ENCODE results near the gene ERMAP. TPM values are rescaled to one million over a fixed set of nuclear protein-coding genes. Genes with fewer than 3 reads are reported as not detected.

Gene ERMAP
- polyA plus RNA-seq, 1 donor, result 21.8 TPM

DNA sequence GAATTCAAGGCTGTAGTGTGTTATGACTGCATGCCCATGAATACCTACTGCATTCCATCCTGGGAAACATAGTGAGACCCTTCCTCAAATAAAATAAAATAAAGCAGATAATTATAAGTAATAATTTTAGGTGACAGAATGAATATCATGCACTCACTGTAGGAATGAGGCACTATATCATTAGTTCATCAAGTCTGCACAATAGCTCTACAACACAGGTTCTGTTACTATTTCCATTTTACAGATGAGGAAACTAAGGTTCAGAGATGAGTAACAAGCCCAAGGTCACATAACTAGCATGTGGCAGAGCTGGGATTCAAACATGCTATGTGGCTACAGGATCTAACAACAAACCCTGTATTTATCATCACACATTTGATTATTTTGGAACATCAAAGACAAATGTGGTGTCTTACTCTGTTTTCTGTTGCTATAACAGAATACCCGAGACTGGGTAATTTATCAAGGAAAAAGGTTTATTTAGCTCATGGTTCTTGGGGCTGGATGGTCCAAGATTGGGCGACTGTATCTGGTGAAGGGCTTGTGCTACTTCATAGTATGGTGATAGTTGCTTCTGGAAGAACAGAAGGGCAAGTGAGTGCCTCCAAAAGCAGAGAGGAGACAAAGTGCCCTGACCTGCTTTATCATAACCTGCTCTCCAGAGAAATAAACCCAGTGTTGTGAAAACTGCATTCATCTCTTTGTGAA is 24.7 kb downstream of the ERMAP start:
- H3K4me1 ChIP-seq (ENCODE audit: control insufficient read depth, insufficient read depth, low read length), result no peaks in the 10 kb centered on the region
- no peak overlapping the region for H3K4me3 ChIP-seq (ENCODE audit: low read length)
- H3K27ac ChIP-seq (ENCODE audit: low read length), result no peak overlapping the region

GRCh38 chr1:42844592-42845140 is 27.7 kb downstream of the ERMAP start:
- H3K36me3 ChIP-seq (ENCODE audit: control insufficient read depth, insufficient read depth, low read length), result peaks cover 18% of the 10 kb centered on the region
- no peaks in the 10 kb centered on the region for H3K27me3 ChIP-seq (ENCODE audit: control insufficient read depth, insufficient read depth, low read length)
- 100% methylated on average over 1 of the region's 4 CpGs for WGBS (ENCODE audit: insufficient coverage, low lambda C conversion rate)
- H3K4me3 ChIP-seq (ENCODE audit: low read length), result no peak overlapping the region
- H3K27ac ChIP-seq (ENCODE audit: low read length), result no peak overlapping the region
- no peaks in the 10 kb centered on the region for H3K9me3 ChIP-seq (ENCODE audit: control insufficient read depth, low read depth, low read length)
- DNase-seq, result no peak
- peaks cover 4% of the 10 kb centered on the region for H3K4me1 ChIP-seq (ENCODE audit: control insufficient read depth, insufficient read depth, low read length)

More for the DNA sequence above, 24.7 kb downstream of the ERMAP start:
- Histone ChIP-seq H3K27me3 (ENCODE audit: control insufficient read depth, insufficient read depth, low read length) (no peaks in the 10 kb centered on the region), H3K9me3 (ENCODE audit: control insufficient read depth, low read depth, low read length) (no peaks in the 10 kb centered on the region), H3K36me3 (ENCODE audit: control insufficient read depth, insufficient read depth, low read length) (peaks cover 18% of the 10 kb centered on the region)
- WGBS (ENCODE audit: insufficient coverage, low lambda C conversion rate), result 100% methylated on average over 1 of the region's 2 CpGs
- DNase-seq, result no peak

- DNase-seq, result no peak
- H3K9me3 ChIP-seq (ENCODE audit: control insufficient read depth, low read depth, low read length), result no peaks in the 10 kb centered on the region
- no peaks in the 10 kb centered on the region for H3K27me3 ChIP-seq (ENCODE audit: control insufficient read depth, insufficient read depth, low read length)
- 60% methylated on average over 1 of the region's 1 CpG for WGBS (ENCODE audit: insufficient coverage, low lambda C conversion rate)
- no peak overlapping the region for H3K27ac ChIP-seq (ENCODE audit: low read length)
- H3K4me3 ChIP-seq (ENCODE audit: low read length), result no peak overlapping the region
- peaks cover 4% of the 10 kb centered on the region for H3K4me1 ChIP-seq (ENCODE audit: control insufficient read depth, insufficient read depth, low read length)
- peaks cover 20% of the 10 kb centered on the region for H3K36me3 ChIP-seq (ENCODE audit: control insufficient read depth, insufficient read depth, low read length)
These were observed 28.3 kb downstream of the ERMAP start for GRCh38 chr1:42845193-42845592.

DNA sequence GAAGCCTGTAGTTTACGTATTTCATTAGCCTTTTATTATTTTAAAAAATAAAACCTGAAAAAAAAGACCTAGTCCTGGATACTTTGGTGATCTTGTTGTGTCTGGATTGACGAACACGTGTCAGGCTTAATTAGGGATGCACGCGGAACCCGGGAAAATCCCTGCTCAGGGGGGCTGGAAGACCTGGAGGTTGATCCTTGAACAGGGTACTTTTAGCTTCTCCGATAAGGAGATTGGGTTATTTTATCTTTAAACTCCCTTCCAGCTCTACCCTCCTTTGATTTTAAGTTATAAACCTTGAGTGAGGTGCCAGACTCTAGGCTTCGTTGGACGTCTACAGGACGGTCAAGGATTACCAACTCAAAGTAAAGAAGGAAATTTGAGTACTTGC is 28.9 kb downstream of the ERMAP start:
- Histone ChIP-seq H3K4me1 (ENCODE audit: control insufficient read depth, insufficient read depth, low read length) (peaks cover 4% of the 10 kb centered on the region), H3K9me3 (ENCODE audit: control insufficient read depth, low read depth, low read length) (no peaks in the 10 kb centered on the region), H3K27ac (ENCODE audit: low read length) (no peak overlapping the region), H3K27me3 (ENCODE audit: control insufficient read depth, insufficient read depth, low read length) (no peaks in the 10 kb centered on the region), H3K4me3 (ENCODE audit: low read length) (peak overlapping the region; percentile 82), H3K36me3 (ENCODE audit: control insufficient read depth, insufficient read depth, low read length) (peaks cover 21% of the 10 kb centered on the region)
- WGBS (ENCODE audit: insufficient coverage, low lambda C conversion rate), result no CpG with 5 or more reads among the region's 10 CpGs
- DNase-seq, result no peak

DNA sequence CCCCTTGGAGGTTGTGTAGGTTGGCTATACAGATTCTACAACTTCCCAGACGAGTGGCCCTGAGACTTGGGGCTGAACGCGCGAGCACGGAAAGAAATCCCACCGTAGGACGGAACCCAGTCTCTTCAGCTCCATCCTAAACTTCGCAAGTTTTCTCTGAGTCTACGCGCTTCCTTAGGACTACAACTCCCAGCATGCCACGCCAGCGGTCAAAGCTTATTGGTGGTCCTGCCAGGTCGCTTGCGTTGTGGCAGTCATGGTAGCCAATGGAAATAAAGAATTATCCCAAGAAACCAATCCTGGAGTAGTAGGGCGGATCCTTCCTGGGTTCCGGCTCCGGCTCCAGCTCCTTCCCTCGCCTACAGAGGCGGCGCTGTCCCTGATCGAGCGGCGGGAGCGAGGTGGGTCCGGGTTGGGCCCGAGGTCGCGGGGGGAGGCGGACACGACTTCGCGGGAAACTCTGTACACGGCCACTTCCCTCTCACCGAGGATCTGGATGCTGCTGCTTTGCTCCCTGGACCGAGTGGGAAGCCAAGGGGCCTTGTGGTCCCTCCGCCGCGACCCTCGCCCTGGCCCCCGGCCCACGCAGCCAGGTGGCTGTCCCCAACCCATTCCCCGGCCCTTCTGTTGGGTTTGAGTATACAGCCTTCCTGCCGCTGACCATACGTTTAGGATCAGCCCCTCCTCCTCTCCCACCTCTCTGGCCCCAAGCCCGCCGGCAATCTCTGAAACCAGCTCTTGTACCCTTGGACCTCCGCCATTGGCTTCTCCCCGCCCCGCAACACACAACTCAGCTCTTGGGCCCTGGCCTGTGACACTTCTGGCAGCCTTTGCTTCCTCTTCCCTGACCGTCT is 29.6 kb downstream of the ERMAP start, which contains the start of gene ZNF691:
ZNF691 (plus strand) TSS at position 357 of the 854 bp plus-strand sequence. CDS start 3,046 bp downstream, outside the sequence.
- peak within 1 kb of the TSS; percentile 2 for H3K27ac ChIP-seq (ENCODE audit: low read length)
- H3K4me1 ChIP-seq (ENCODE audit: control insufficient read depth, insufficient read depth, low read length), result peaks cover 4% of the 10 kb centered on the region
- H3K36me3 ChIP-seq (ENCODE audit: control insufficient read depth, insufficient read depth, low read length), result peaks cover 21% of the 10 kb centered on the region
- peak within 1 kb of the TSS; percentile 82 for H3K4me3 ChIP-seq (ENCODE audit: low read length)
- peak; percentile 96 to 98 for DNase-seq
- H3K9me3 ChIP-seq (ENCODE audit: control insufficient read depth, low read depth, low read length), result peaks cover 2% of the 10 kb centered on the region
- no CpG with 5 or more reads among the region's 50 CpGs for WGBS (ENCODE audit: insufficient coverage, low lambda C conversion rate)
- no peaks in the 10 kb centered on the region for H3K27me3 ChIP-seq (ENCODE audit: control insufficient read depth, insufficient read depth, low read length)

- H3K4me3 ChIP-seq (ENCODE audit: low read length), result peak overlapping the region; percentile 82
- DNase-seq, result no peak
- peaks cover 26% of the 10 kb centered on the region for H3K36me3 ChIP-seq (ENCODE audit: control insufficient read depth, insufficient read depth, low read length)
- H3K4me1 ChIP-seq (ENCODE audit: control insufficient read depth, insufficient read depth, low read length), result peaks cover 4% of the 10 kb centered on the region
- 47% methylated on average over 2 of the region's 6 CpGs for WGBS (ENCODE audit: insufficient coverage, low lambda C conversion rate)
- no peaks in the 10 kb centered on the region for H3K27me3 ChIP-seq (ENCODE audit: control insufficient read depth, insufficient read depth, low read length)
- H3K27ac ChIP-seq (ENCODE audit: low read length), result peak overlapping the region; percentile 2
- H3K9me3 ChIP-seq (ENCODE audit: control insufficient read depth, low read depth, low read length), result peaks cover 2% of the 10 kb centered on the region
These were observed 30.2 kb downstream of the ERMAP start for GRCh38 chr1:42847111-42847595.

DNA sequence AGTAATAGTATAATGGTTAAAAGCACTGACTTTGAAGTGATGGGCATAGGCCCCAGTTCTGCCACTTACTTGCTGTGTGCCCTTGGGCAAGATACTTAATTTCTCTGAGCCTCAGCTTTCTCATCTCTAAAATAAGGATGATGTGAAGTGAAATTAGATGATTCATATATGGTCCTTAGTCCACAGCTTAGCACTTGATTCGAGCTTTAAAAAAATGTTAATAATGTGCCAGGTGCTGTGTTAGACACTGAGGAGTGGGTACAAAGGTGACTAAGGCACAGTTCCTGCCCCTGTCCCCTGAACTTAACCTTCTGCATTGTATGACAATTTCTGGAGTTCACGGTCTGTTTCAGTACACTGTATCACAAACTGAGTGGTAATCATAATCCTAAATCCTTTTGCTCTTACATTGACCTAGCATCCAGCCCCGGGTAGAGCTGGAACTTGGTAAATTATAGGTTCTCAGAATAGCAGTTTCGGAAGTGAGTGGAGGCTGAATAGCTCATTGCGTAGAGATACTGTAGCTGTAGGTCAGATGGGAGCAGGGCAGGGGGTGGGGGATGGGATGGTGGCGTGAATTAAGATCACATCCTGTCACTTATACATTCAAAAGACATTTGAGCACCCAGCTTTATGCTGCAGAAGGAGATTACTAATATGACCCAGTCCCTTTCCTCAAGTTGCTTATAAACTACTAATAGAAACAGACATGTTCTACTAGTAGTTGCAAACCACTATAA is 31.0 kb downstream of the ERMAP start:
- WGBS (ENCODE audit: insufficient coverage, low lambda C conversion rate), result 100% methylated on average over 1 of the region's 6 CpGs
- H3K36me3 ChIP-seq (ENCODE audit: control insufficient read depth, insufficient read depth, low read length), result peaks cover 21% of the 10 kb centered on the region
- no peaks in the 10 kb centered on the region for H3K27me3 ChIP-seq (ENCODE audit: control insufficient read depth, insufficient read depth, low read length)
- peaks cover 4% of the 10 kb centered on the region for H3K4me1 ChIP-seq (ENCODE audit: control insufficient read depth, insufficient read depth, low read length)
- DNase-seq, result no peak
- peaks cover 2% of the 10 kb centered on the region for H3K9me3 ChIP-seq (ENCODE audit: control insufficient read depth, low read depth, low read length)
- H3K4me3 ChIP-seq (ENCODE audit: low read length), result no peak overlapping the region
- H3K27ac ChIP-seq (ENCODE audit: low read length), result no peak overlapping the region

DNA sequence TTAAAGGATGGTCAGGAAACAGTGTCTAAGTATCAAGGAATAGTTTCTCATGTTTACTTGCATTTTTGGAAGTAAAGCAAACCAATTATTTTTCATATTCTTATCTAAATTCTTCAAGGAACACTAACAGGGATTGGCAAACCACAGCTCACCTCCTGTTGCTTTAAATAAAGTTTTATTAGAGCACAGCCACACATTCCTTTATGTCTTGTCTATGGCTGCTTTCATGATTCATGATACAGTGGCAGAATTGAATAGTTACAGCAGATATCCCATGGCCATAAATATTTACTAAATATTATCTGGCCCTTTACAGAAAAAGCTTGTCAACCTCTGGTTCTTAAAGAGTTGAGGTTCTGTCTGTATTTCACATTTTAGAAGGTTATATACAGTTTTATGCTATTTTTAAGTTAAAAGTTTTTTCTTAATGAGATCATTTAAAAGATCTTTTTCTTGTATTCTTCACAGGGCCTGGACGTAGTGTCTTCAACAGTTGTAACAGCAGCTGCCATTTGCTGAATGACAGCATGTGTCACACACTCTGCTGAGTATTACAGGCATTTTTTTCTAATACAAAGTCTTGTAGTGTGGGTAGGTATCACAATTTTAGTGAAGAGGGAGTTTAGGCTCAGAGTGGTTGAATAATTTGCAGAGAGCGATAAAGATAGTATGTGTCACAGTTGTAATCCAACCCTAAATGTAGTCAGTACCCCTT is 32.1 kb downstream of the ERMAP start:
- no CpG with 5 or more reads among the region's 2 CpGs for WGBS (ENCODE audit: insufficient coverage, low lambda C conversion rate)
- no peak for DNase-seq
- no peak overlapping the region for H3K27ac ChIP-seq (ENCODE audit: low read length)
- peaks cover 20% of the 10 kb centered on the region for H3K36me3 ChIP-seq (ENCODE audit: control insufficient read depth, insufficient read depth, low read length)
- no peaks in the 10 kb centered on the region for H3K27me3 ChIP-seq (ENCODE audit: control insufficient read depth, insufficient read depth, low read length)
- peaks cover 2% of the 10 kb centered on the region for H3K9me3 ChIP-seq (ENCODE audit: control insufficient read depth, low read depth, low read length)
- peaks cover 4% of the 10 kb centered on the region for H3K4me1 ChIP-seq (ENCODE audit: control insufficient read depth, insufficient read depth, low read length)
- no peak overlapping the region for H3K4me3 ChIP-seq (ENCODE audit: low read length)

DNA sequence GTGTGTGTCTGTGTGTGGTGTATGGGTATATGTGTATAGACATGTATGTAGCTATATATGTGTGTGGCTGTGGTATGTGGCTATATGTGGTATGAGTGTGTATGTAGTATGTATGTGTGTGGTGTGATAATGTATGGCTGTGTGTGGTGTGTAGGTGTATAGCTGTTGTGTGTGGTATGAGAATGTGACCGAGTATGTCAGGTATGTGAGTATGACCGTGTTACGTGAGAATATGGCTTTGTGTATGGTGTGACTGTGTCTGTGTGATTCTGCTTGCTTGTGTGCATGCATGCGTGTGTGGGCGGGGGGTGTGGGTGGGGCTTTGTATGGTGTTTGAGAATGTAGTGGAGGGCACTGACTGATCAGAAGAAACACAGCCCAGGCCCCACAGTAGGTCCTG is 33.0 kb downstream of the ERMAP start:
- Histone ChIP-seq H3K27ac (ENCODE audit: low read length) (no peak overlapping the region), H3K4me1 (ENCODE audit: control insufficient read depth, insufficient read depth, low read length) (peaks cover 4% of the 10 kb centered on the region), H3K36me3 (ENCODE audit: control insufficient read depth, insufficient read depth, low read length) (peaks cover 20% of the 10 kb centered on the region), H3K27me3 (ENCODE audit: control insufficient read depth, insufficient read depth, low read length) (no peaks in the 10 kb centered on the region), H3K4me3 (ENCODE audit: low read length) (no peak overlapping the region), H3K9me3 (ENCODE audit: control insufficient read depth, low read depth, low read length) (peaks cover 2% of the 10 kb centered on the region)
- no peak for DNase-seq
- no CpG with 5 or more reads among the region's 5 CpGs for WGBS (ENCODE audit: insufficient coverage, low lambda C conversion rate)
